IPS-18a (cell line): ENCODE results near the gene UBE2Q2.
A peak's percentile ranks its signal among the peaks of the same experiment; 100 is the strongest.
"Not testable (repeated sequence)": the region's sequence is repeated elsewhere in the genome, so short reads cannot be mapped to it uniquely, and the experiment has no call there.

ENCODE experiments used
- H3K27ac ChIP-seq: one replicate; pipeline ENCODE4 v1.5.1; 2013; ENCODE audit warnings: low read length
- H3K27me3 ChIP-seq: one replicate; pipeline ENCODE4 v1.6.1; 2013; ENCODE audit warnings: mild to moderate bottlenecking, low read length; ENCODE audit not compliant: control insufficient read depth, insufficient read depth
- H3K36me3 ChIP-seq: one replicate; pipeline ENCODE4 v1.6.1; 2013; ENCODE audit warnings: low read depth, low read length; ENCODE audit not compliant: control insufficient read depth
- H3K4me1 ChIP-seq: one replicate; pipeline ENCODE4 v1.6.1; 2013; ENCODE audit warnings: low read depth, low read length; ENCODE audit not compliant: control insufficient read depth
- H3K4me3 ChIP-seq: one replicate; pipeline ENCODE4 v1.5.1; 2013; ENCODE audit warnings: low read length
- H3K9ac ChIP-seq: one replicate; pipeline ENCODE4 v1.6.1; 2013; ENCODE audit warnings: mild to moderate bottlenecking, low read length, moderate library complexity
- H3K9me3 ChIP-seq: one replicate; pipeline ENCODE4 v1.6.1; 2013; ENCODE audit warnings: low read depth, low read length; ENCODE audit not compliant: control insufficient read depth

The UBE2Q2 gene

DNA sequence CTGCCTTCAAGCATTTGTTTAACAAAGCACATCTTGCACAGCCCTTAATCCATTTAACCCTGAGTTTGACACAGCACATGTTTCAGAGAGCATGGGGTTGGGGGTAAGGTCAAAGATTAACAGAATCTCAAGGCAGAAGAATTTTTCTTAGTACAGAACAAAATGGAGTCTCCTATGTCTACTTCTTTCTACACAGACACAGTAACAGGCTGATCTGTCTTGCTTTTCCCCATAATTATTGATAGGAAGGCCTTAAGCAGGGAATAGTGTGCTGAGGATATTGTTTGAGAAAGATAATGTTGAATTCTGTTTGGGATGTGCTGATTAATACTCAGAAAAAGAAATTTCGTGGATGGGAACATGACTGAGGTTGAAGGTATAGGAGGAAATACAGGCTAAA, 28.3 kb downstream of the UBE2Q2 start:
- peaks cover 27% of the 10 kb centered on the region for H3K36me3 ChIP-seq
- not testable (repeated sequence) for H3K4me3 ChIP-seq, H3K9ac ChIP-seq, H3K9me3 ChIP-seq, H3K27me3 ChIP-seq, H3K27ac ChIP-seq
- peaks cover 39% of the 10 kb centered on the region for H3K4me1 ChIP-seq

DNA sequence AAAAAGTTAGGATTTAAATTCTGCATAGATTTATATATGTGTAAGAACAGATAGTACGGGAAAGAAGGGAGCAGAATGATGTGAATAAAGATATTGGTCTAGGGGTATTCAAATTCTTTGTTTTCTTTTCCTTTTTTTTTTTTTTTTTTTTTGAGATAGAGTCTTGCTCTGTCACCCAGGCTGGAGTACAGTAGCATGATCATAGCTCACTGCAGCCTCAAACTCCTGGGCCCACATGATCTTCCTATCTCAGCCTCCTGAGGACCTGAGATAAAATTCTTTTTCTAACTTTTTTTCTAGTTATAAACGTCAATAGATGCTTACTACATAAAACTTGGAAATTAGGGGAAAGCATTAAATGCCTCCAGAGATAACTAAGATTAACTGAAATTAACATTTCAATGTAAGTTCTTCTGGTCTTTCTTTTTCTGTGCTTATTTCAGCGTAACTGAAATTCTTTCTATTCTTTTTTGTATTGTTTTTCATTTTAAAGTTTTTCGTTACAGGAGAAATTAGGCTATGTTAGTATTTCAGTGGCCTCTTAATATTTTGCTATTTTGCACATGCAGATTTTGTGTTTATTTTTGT, 29.2 kb downstream of the UBE2Q2 start:
- H3K27me3 ChIP-seq: no peaks in the 10 kb centered on the region
- peaks cover 35% of the 10 kb centered on the region for H3K36me3 ChIP-seq
- H3K9me3 ChIP-seq: no peaks in the 10 kb centered on the region
- no peak overlapping the region for H3K4me3 ChIP-seq
- no peak overlapping the region for H3K9ac ChIP-seq
- no peak overlapping the region for H3K27ac ChIP-seq
- H3K4me1 ChIP-seq: peaks cover 30% of the 10 kb centered on the region

DNA sequence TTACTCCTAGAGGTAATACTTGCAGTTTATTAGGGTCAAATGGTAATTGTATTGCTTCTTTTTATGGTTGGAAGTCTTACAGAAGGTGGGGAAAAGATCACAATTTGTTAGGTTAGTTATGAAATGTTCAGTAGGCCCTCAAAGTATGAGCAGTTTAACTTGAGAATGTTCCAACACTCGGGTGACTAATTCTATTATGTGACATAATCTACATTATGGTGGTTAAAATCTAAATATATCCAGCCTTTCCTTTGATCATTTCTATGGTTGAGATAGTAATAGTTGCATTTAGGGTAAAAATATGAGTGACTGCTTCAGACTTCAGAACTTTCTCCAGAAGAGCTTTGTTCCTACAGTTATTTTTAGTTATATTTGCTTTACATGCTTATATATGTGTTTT, 40.8 kb downstream of the UBE2Q2 start:
- no peak overlapping the region for H3K9ac ChIP-seq
- H3K27ac ChIP-seq: no peak overlapping the region
- H3K36me3 ChIP-seq: peaks cover 41% of the 10 kb centered on the region
- no peaks in the 10 kb centered on the region for H3K4me1 ChIP-seq
- no peak overlapping the region for H3K4me3 ChIP-seq
- H3K9me3 ChIP-seq: no peaks in the 10 kb centered on the region
- no peaks in the 10 kb centered on the region for H3K27me3 ChIP-seq

DNA sequence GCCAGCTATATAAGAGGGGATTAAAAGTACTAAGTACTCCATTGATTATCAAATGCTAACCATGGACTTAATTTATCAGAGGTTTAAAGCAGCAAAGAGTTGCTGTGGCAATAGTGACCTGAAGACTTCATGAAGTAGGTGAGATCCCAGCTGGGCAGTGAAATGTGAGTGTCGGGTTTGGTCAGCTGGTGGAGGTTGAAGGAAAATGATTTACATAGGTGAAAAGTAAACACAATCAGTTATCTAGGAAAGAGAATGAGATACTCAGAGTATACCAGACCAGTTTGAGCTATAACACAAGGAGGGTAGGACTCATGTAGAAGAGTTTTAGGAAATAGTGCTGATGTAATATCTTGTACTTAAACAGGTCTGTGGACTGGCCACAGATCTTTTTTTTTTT, 43.9 kb downstream of the UBE2Q2 start:
- Histone ChIP-seq H3K9ac (no peak overlapping the region), H3K4me3 (no peak overlapping the region), H3K36me3 (peaks cover 38% of the 10 kb centered on the region), H3K27me3 (no peaks in the 10 kb centered on the region), H3K4me1 (no peaks in the 10 kb centered on the region), H3K27ac (no peak overlapping the region), H3K9me3 (no peaks in the 10 kb centered on the region)

DNA sequence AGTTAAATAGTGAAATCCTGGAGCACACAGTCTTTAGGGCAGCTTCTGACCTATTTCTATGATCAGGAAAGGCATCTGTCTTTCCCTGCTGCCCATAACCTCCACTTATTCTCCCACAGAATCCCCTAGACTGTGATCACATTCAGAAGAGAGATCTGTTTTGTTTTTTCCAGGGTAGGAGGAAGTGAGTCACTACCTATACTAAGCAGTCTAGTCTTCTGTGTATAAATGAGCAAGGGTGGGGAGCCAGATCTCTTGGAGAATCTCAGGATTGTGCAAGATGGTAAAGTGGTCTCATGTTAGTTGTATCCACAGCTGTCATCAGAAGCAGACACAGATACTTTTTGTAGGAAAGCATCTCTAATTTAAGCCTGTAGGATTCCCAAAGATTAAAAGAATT, 48.6 kb downstream of the UBE2Q2 start:
- peaks cover 26% of the 10 kb centered on the region for H3K36me3 ChIP-seq
- no peak overlapping the region for H3K4me3 ChIP-seq
- H3K9ac ChIP-seq: no peak overlapping the region
- H3K9me3 ChIP-seq: no peaks in the 10 kb centered on the region
- no peaks in the 10 kb centered on the region for H3K4me1 ChIP-seq
- H3K27ac ChIP-seq: no peak overlapping the region
- H3K27me3 ChIP-seq: no peaks in the 10 kb centered on the region

DNA sequence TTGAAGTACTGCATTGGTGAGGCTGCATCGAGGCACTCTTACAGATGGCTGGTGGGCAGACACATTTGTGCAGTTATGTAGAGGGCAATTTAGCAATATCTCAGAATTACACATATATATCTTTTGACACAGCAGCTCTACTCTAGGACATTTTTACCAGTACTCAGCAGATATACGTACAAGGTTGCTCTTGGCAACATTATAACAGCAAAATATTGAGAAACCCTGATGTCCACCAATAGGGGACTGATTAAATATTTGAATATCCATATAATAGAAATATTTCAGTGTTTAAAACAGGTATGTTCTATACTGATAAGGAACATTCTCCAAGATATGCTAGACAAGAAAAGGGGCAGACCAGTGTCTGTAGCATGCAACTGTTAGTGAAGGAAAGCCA, 52.5 kb downstream of the UBE2Q2 start:
- Histone ChIP-seq H3K4me3 (no peak overlapping the region), H3K4me1 (peaks cover under 1% of the 10 kb centered on the region), H3K27me3 (no peaks in the 10 kb centered on the region), H3K9ac (no peak overlapping the region), H3K9me3 (no peaks in the 10 kb centered on the region), H3K36me3 (peaks cover 26% of the 10 kb centered on the region), H3K27ac (no peak overlapping the region)

DNA sequence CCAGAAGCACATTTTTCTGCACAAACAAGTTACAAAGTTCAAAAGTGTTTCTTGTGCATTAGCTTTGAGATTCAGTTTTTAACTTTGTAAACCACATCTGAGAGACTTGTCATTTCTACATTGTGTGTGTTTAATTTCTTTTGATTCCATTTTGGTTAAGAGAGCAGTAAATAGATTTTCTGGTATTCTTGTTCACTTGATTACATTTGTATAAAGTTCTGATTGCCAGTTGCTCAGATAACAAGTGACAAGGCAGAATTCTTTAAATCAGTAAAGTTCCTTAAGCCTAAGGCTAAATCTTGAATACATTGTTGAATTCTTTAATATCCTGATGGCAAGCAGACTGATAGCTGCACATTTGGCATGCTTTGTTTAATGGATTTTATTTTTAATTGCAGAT, 57.3 kb downstream of the UBE2Q2 start:
- Histone ChIP-seq H3K27me3 (no peaks in the 10 kb centered on the region), H3K9me3 (no peaks in the 10 kb centered on the region), H3K9ac (no peak overlapping the region), H3K36me3 (peaks cover 20% of the 10 kb centered on the region), H3K4me1 (peaks cover 26% of the 10 kb centered on the region), H3K4me3 (no peak overlapping the region), H3K27ac (no peak overlapping the region)

DNA sequence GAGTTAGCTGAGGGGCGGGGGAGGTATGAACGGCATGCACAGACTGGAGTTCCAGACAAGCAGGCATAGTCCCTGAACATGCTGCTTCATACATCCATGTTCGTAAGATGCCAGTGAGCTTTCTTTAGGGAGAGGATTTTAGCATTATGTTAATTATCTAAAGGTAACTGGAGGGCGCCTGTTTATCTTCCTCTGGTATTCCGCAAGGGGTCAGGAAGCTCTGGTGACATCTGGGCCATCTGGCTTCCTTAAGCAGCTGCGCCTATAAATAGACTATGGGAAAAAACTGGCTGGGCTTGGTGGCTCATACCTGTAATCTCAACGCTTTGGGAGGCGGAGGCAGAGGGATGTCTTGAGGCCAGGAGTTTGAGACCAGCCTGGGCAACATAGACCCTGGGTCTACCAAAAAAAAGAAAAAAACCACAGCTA, 58.9 kb downstream of the UBE2Q2 start:
- peak overlapping the region; percentile 12 for H3K27ac ChIP-seq
- peaks cover 26% of the 10 kb centered on the region for H3K4me1 ChIP-seq
- no peaks in the 10 kb centered on the region for H3K27me3 ChIP-seq
- H3K9ac ChIP-seq: no peak overlapping the region
- H3K36me3 ChIP-seq: peaks cover 29% of the 10 kb centered on the region
- H3K4me3 ChIP-seq: no peak overlapping the region
- no peaks in the 10 kb centered on the region for H3K9me3 ChIP-seq

DNA sequence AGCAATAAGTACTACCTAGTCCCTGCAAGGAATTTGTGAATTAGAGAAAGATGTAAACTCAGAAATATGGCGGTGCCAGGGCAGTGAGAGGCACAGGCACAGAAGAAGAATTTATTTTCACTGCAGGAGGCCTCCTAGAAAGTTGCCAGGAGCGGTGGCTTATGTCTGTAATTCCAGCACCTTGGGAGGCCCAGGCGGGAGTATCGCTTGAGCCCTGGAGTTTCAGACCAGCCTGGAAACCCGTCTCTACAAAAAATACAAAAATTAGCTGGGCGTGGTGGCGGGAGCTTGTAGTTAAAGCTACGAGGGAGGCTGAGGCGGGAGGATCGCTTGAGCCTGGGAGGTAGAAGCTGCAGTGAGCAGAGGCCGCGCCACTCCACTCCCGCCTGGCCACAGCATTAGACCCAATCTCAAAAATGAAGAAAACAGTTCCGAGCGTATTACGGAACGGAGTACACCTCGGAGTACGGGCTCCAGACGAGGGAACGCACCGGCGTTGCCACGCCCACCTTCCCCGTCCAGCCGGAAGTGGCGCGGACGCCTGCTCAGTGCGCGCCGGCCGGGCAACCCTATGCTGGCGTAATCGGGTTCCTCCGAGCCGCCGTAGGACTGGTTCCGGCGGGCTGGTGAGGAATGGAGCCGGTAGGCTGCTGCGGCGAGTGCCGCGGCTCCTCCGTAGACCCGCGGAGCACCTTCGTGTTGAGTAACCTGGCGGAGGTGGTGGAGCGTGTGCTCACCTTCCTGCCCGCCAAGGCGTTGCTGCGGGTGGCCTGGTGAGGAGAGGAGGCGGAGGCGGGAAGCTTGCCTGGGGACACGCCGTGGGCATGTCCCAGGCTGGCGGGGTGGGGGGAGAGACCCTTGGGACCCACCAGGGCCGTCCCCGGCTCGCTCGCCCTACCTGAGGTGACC, 60.3 kb downstream of the UBE2Q2 start, which contains the start of gene FBXO22:
TSS of gene FBXO22 (plus strand) at position 548 of the 909 bp plus-strand sequence. CDS start at position 634, 86 bp downstream.
- peaks cover 22% of the 10 kb centered on the region for H3K36me3 ChIP-seq
- H3K27ac ChIP-seq: peak within 1 kb of the TSS; percentile 74

DNA sequence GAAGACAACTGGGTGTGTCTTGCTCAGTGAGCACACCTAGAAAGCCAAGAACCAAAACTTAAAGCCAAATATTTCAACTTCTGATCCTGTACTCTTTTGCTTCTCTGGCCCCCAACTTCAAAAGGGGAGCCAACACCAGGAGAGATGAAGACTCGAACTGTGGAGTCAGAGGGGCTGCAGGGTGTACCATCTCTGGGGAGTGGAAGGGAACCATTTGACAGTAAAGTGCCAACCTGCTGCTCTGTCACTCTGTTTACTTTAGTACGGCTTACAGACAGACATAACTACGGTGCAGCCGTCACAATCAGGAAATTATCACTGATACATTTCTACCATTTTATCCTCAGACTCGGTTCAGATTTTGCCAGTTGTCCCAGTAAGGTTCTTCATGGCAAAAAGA, 62.0 kb downstream of the UBE2Q2 start:
- Histone ChIP-seq H3K36me3 (peaks cover 19% of the 10 kb centered on the region), H3K9ac (no peak overlapping the region), H3K27me3 (no peaks in the 10 kb centered on the region), H3K4me1 (peaks cover 26% of the 10 kb centered on the region), H3K27ac (no peak overlapping the region), H3K9me3 (no peaks in the 10 kb centered on the region), H3K4me3 (no peak overlapping the region)

More for the DNA sequence above, 60.3 kb downstream of the UBE2Q2 start, which contains the start of gene FBXO22:
- H3K27me3 ChIP-seq: no peaks in the 10 kb centered on the region
- peak within 1 kb of the TSS; percentile 88 for H3K9ac ChIP-seq
- H3K9me3 ChIP-seq: no peaks in the 10 kb centered on the region
- H3K4me1 ChIP-seq: peaks cover 26% of the 10 kb centered on the region
- peak within 1 kb of the TSS; percentile 85 for H3K4me3 ChIP-seq

DNA sequence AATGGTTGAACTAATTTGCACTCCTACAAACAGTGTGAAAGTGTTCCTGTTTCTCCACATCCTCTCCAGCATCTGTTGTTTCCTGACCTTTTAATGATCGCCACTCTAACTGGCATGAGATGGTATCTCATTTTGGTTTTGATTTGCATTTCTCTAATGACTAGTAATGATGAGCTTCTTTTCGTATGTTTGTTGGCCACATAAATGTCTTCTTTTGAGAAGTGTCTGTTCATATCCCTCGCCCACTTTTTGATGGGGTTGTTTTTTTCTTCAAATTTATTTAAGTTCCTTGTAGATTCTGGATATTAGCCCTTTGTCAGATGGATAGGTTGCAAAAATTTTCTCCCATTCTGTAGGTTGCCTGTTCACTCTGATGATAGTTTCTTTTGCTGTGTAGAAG, 67.1 kb downstream of the UBE2Q2 start:
- not testable (repeated sequence) for H3K4me1 ChIP-seq, H3K9ac ChIP-seq, H3K9me3 ChIP-seq, H3K4me3 ChIP-seq, H3K27me3 ChIP-seq, H3K27ac ChIP-seq
- peaks cover 38% of the 10 kb centered on the region for H3K36me3 ChIP-seq
